NCI-H2107 treated with DMSO at 0.1 percent for 48 hours (cell line): ENCODE data around the gene PUDP.
"Not testable (repeated sequence)": the region's sequence is repeated elsewhere in the genome, so short reads cannot be mapped to it uniquely, and the experiment has no call there.

Source experiments
- DNase-seq: peaks from one replicate; lab custom pipeline; 2025; ENCODE audit not compliant: unreplicated experiment; lab: John Stamatoyannopoulos, UW

Gene PUDP

DNA sequence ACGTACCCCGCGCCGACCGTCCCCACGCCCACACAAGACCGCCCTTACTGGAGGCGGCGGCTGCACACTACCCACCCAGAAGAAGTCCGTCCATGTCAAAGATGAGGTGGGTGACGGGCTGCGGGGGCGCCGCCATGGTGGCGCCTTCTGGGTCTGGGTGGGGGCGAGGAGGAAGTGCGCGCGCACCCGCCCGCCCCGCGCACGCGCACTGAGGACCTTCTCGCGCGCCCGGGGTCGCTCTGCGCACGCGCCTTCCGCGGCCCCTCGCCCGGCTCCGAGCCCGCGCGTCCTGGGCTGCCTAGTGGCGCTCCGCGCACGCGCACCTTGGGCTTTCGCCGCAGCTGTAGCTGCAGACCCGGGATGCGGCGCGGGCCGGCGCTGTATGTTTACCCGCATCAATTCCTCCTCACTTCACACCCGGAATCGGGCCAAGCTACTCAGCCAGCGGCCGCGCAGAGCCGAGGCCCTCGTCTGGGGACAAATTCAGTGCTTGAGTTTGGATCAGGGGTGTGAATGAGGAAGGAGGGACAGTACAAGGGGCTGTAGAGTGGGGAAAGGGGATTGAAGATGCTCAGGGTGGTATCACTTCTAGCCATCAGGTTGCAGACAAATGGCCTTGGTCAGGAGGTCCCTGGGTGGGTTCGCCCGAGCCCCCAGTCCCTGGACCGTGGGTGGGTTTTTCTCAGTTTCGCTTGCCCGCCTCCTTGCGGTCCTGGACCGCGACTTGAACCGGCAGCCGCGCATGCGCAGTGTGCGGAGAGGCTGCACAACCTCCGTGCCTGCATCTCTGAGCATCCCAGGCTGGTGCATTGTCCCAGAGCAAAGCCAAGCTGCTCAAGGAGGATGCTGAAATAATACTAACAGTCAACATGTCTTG lies at the start of gene PUDP:
PUDP (minus strand) TSS at position 176 of the 877 bp plus-strand sequence; CDS start at position 136, 40 bp downstream.
- peak; percentile 57 for DNase-seq

DNA sequence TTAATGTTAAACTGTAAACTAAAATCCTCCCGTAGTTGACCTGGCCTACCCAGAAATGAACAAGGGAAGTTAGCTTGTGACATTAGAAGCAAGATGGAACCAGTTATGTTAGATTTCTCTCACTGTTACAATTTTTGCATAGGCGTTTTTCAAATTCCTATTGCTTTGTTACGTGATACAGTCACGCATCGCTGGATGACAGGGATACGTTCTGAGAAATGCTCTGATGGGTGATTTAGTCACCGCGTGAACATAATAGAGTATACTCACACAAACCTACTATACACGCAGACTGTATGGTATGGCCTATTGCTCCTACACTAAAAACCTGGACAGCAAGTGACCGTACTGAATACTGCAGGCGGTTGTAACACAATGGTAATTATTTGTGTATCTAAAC lies 46.7 kb upstream of the PUDP start:
- no peak for DNase-seq

DNA sequence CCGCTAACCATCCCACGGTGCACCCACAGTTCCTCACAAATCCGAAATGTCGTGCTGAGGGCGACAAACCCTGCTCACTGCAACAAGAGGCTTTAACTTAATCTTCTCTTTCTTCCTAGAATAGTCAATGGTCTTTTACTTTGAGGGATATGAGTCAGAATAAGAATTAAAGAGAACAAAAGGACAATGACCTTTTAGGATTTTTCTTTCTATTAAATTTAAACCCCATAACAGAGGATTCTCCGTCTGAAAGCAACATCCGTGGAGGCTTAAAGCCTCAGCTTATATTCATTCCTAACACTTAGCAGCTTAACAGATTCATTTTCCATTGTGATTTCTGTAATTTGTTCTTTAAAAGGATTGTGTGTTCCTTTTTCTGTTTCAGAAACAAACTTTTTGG lies 44.9 kb upstream of the PUDP start:
- no peak for DNase-seq

DNA sequence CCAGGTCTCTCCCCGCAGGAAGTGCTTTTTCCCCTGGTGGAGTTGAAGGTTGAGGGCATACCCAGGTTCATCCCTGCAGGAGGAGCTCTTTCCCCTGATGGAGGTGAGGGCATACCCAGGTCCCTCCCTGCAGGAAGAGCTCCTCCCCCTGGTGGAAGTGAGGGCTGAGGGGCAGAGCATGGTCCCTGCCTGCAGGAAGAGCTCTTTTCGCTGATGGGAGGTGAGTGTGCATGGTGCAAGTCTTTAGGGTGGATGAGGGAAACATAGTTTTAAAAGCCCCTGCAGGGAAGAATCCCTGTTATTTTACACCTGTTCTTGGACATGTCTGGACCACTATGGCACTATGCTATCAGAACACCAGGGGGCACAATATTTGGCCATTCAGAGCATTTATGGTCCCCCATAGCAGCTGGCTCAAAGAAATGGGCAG lies 43.7 kb upstream of the PUDP start:
- no peak for DNase-seq

DNA sequence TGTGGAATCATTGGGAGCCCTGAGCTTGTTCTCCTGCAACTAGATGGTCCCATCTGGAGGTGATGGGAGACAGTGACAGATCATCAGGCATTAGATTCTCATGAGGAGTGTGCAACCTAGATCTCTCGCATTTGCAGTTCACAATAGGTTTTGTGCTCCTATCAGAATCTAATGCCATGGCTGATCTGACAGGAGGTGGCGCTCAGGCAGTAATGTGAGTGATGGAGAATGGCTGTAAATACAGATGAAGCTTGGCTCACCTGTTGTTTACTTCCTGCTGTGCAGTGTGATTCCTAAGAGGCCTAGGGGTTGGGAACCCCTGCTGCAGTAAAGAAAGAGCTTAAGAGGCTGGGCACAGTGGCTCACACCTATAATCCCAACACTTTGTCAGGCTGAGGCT lies 42.2 kb upstream of the PUDP start:
- peak; percentile 7 for DNase-seq

DNA sequence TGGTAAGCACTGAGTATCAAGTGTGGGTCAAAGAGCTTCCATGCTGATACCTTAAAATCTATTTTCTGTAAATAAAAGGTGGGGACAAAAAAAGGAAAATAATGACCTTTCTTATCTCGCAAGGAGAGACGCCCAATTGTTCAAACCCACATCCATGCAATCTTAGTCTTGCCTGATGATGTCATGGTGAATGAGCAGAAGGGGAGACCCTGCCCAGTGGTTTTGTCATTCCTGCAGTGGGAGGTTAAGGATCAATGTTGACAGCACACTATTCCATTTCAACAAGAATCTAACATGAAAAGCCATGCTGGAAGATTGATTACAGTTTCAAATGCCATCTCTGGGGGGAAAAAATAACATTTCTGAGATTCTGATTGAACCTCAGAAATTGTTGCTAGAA lies 40.7 kb upstream of the PUDP start:
- DNase-seq, result no peak

DNA sequence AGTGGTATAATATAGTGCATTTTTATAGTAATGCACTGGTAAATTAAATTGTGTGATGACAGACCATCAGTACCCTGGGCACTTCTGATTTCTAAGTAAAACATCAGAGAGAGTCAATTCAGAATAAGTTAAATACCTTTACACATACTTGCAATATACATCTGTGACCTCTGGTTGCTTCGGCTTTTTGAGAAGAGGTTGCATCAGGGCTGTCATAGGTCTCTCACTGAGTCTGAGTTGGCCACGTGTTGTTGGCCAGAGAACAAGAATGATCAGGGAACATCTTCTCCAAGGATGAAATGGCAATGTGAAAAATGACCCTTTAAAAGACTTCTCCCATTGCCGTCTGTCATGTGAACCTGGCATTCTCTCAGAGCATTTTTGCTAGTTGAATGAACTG lies 36.9 kb upstream of the PUDP start:
- no peak for DNase-seq

DNA sequence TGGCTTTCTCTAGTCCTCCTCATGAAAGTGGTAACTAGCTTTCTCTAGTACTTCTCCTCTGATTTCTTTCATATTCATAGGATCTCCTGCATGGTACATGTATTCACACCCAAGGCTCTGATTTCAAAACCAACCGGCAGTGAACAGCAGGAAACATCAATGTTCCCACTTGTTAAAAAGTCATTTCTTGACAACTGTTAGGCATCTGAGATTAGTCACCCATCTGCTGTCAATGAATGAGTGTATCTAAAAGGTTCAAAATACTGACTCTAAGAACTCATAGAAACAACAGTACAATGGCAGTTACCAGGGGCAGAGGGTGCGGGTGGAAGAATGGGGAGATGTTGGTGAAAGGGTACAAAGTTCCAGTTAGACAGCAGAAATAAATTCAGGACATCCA lies 31.5 kb upstream of the PUDP start:
- no peak for DNase-seq

DNA sequence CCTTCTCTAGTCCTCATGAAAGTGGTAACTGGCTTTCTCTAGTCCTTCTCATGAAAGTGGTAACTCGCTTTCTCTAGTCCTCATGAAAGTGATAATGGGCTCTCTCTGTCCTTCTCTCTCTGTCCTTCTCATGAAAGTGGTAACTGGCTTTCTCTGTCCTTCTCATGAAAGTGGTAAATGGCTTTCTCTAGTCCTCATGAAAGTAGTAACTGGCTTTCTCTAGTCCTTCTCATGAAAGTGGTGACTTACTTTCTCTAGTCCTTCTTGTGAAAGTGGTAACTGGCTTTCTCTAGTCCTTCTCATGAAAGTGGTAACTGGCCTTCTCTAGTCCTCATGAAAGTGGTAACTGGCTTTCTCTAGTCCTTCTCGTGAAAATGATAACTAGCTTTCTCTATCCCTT lies 30.9 kb upstream of the PUDP start:
- DNase-seq, result not testable (repeated sequence)

DNA sequence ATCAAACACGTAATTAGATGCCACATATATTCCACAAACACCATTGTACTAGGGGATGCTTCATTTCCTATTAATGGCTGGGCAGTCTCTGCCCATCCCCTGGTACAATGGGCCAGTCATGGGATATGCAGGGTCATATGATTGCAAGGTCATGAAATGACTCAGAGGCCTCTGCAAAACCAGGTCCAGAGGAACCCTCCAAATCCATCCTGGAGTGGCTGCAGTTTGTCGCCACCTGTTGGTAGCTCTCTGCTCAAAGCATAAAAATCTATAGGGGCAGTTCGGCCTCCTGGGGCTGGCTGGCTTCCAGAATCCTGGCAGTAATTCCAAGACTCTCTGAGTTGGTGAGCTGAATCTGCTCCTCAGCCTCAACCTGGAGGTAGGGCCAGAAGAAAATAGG lies 22.9 kb upstream of the PUDP start:
- no peak for DNase-seq

DNA sequence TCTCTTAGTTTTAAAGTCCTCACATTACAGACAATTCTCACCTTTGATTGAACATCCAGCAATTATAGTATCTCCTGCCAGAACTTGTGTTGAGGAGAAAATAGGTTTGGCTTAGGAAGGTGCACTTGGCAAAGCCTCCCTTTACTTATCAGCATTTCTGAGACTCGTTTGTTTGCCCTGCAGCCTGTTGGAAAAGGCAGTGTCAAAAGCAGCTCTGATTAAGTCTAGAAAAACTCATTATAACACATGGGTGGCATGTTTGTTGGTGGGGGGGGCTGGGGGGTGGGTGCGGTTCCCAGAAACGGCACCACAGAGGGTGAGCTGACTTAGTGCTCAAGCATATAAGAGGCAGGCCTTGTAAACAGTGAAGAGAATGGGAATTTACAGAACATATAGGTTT lies 21.7 kb upstream of the PUDP start:
- no peak for DNase-seq

DNA sequence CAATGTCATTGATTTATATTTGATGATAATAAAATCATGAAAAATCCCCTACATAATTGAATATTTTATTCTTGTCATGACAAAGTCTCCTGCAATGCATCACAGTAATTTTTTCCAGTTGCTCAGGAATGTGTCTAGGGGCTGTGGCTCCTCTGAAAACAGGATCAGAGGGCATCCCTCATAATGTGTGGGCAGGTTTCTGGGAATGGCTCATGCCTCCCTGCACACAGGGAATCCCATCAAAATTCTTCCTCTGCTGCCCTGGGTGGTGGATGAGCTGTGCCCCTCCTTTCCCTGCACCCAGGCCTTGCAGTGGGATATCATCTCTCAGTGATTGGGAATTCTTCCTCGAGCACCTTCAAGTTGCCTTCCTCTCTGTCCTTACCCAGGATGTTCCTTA lies 20.4 kb upstream of the PUDP start:
- DNase-seq, result no peak

DNA sequence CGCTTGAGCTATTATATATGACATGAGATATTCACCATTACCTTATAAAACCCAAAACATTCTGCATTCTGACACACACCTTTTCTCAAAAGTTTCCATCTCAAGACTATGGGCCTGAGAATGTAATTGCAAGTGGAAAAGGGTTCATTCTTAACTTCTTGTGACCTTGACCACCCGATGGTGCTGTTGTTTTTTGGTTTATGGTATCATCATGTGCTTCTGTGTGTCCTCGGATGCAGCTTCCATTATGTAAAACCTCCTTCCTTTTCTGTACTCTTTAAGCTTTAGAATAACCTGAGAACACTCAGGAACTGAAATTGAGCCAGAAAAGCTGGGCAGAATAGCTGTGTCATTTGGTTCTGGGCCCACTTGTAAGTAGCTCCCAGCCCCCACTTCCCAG lies 16.2 kb upstream of the PUDP start:
- no peak for DNase-seq

DNA sequence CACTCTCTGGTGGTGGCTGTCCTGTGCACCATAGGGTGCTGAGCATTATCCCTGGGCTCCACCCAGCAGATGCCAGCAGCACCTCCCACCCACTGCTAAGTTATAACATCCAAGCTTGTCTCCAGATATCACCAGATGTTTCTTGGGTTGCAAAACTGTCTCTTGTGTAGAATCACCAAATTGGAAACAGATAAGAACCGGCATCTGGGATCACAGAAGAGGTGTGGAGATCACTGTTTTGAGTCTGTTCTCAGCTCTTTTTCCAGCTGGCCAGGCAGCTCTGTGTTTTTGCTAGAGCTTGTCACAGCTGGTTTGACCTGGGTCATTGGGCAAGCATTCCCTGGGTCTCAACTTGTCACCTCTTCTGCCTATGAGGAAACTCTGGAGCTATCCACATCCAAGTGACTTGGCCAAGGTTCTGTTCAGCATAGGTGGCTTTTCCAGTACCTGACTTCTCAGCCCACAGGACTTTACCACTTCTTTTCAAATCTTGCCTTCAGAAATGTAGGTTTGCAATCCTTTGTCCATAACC lies 15.3 kb upstream of the PUDP start:
- no peak for DNase-seq

DNA sequence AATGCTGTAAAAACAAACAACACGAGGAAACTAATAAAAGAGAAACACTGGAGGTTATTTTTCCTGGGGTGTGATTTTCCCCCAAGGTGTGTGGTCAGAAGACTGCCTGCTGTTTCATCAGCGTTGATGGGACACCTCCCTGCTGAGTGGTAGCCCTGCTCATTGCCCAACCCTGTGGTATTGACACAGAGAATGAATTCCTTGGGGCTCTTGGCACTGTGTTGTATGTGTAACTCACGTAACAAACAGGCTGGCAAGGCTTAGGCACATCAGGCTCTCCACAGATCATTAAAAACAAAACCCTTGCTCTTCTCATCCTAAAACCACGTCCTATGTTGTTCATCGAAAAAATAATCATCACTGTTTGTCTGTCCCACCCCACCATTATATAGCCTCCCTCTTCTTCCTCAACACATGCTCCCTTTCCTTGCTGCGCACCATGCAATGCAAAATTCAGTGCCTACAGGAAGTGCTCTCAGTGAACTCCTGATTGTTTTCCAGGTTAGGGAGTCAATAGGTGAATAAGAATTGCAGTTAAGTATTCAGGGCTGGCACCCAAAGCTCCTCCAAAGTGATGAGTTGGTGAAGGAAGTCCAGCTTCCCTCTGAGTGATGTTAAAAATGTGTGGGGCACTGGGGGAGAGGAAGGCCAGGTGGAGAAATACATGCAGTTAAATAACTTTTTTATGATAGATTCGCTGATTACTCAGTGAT lies 11.4 kb upstream of the PUDP start:
- no peak for DNase-seq

DNA sequence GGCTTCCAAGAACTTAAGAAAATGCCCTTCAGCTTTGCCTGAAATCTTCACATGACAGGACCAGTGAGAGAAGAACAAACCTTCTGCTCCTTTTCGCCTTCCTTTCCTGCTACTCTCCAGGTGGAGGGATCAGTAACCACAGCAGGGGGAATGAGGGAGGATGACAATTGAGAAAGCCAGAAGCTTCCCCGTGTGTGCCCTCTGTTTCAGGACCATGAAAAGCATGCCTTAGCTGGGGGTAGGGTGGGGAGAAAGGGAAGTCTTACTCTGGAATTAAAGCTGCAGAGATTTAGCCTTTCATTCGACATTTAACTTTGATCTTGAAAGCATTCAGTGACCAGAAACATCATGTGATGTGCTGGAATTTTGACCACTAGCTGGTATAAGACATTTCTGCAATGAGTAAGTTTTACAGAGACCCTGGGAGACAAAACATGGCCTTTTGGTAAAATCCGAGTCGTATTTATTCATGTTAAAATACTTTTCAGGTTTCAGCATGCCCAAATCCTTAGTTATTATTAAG lies 10.6 kb upstream of the PUDP start:
- no peak for DNase-seq

DNA sequence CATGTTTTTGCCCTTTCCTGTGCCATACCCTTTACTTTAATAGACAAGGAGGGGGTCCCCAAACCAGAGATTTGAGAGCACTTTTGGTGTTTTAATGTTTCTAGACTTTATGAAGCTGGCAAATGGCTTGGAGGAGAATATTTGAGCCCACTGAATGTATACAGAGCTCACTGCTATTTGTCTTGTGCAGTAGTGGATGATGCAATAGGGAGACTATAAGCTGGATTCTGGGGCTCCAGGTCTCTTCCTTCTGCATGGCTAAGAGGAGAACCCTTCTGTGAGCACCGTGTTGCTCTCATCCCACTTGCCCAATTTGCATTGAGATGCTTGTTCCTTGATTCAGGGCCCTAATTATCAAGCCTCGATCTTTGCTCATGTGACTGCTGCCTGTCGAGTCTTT lies 8.9 kb upstream of the PUDP start:
- DNase-seq, result no peak

DNA sequence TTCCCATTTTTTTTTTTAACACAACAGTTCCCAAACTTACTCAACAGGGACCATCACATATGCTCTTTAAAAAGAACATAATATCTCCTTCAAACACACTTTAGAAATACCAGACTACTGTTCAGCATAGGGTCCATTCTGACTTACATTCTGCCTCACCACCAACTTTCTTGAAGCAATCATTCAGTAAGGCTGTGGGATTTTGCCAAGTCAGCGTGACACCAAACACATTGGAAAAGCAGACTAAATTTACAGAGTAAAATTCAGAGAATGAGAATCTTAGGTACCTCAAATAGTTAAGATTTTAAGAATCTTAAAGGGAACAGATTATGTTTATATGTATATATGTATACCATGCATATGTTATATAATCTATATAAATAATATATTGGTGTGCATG lies 7.2 kb upstream of the PUDP start:
- no peak for DNase-seq

DNA sequence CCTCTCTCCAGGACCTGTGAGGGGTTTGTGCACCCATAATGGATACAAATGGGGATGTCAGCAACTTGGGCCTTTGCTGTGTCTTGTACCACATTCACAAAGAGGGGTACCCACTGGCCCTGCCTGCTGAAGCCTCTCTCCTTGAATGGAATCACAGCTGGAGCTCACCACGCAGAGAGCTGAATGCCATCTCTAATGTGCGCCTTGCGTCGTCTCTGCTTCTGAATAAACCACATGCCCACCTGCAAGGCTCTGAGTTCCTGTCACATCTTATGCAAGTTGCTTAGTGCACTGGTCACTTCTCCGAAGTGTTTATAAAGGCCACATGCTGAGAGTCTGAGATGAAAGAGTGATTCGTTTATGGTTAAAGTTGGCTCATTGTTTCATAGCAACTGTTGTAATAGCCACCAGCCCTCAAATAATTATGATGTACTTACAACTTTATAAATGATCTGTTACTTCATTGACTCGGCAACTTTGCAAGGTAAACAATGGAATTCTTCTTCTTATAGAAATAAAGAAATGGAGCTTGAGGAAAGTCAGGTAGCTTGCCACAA lies 6.2 kb upstream of the PUDP start:
- DNase-seq, result no peak

DNA sequence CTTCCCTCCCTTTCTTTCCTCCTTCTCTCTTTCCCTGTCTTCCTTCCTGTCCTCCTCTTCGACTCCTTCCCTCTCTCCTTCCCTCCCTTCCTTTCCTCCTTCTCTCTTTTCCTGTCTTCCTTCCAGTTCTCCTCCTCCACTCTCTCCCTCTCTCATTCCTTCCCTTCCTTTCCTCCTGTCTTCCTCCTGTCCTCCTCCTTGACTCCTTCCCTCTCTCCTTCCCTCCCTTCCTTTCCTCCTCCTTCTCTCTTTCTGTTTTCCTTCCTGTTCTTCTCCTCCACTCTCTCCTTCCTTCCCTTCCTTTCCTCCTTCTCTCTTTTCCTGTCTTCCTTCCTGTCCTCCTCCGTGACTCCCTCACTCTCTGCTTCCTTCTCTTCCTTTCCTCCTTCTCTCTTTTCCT lies 5.3 kb upstream of the PUDP start:
- no peak for DNase-seq

DNA sequence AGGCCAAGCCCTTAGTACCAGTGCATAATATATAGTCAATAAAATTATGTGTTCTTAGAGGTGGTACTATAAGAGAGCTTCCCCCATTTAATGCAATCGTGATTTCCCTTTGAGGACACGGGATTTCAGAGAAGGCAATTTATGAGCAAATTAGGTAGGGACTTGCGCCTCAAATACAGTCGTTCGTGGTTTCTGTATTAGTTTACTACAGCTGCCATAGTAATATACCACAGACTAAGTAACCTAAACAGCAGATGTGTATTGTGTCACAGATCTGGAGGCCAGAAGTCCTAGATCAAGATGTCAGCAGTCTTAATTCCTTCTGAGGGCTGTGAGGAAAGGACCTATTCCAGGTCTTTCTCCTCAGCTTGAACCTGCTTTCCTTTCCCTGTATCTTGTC lies 1.5 kb upstream of the PUDP start:
- DNase-seq, result no peak
